GM19467 (cell line): Measurements from ENCODE around the gene CA12.
"Not testable (repeated sequence)": the region's sequence is repeated elsewhere in the genome, so short reads cannot be mapped to it uniquely, and the experiment has no call there.

Experiments
- ATAC-seq: cut with Tn5 transposase; IDR thresholded peaks from one replicate; pipeline ENCODE4 v1.9.1; 2021; ENCODE audit warnings: mild to moderate bottlenecking, moderate library complexity; ENCODE audit not compliant: unreplicated experiment

Gene CA12

DNA sequence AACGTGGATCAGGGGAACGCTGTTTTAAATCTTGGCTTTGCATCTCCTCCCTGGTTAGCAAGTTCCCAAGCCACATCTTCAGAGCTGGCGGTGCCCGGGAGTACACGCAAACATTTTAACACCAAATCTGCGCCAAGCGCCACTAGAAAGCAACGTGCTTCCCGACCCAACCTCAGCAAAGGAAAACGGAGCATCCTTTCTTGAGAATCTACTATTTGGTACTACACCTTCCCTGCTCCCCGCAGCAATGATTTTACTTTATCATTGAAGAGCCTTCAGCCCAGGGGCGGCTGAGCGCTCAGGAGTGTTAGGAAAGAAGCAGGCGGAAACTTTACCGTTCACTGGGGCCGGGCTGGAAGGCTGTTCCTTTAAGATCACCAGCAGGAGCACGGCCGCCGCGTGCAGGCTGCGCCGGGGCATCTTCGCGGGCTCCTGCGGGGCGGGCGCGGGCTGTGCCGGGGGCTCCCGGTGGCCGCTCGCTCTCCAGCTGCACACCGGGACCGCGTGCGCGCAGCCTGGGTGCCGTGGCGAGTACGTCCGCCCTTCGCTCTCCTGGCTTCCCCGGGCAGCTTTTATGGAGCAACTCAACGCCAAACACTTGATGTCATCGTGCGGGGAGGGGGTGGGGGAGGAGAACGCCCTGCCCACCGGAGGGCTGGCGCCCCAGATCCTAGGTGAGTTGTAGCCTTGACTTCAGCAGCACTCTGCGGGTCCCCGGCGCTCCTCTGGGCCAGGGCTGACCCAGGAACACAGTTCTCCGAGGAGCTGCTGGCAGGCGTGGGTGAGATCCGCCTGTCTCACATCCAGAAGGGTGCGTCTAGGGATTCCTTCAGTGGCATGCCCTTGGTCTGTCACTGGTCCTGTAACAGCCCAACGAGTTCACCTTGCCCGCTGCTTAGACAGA, at the start of gene CA12:
Gene CA12, minus strand, starts transcription at position 546 of the 904 bp plus-strand sequence. Its CDS starts 126 bp downstream, at position 420.
- ATAC-seq: no peak

DNA sequence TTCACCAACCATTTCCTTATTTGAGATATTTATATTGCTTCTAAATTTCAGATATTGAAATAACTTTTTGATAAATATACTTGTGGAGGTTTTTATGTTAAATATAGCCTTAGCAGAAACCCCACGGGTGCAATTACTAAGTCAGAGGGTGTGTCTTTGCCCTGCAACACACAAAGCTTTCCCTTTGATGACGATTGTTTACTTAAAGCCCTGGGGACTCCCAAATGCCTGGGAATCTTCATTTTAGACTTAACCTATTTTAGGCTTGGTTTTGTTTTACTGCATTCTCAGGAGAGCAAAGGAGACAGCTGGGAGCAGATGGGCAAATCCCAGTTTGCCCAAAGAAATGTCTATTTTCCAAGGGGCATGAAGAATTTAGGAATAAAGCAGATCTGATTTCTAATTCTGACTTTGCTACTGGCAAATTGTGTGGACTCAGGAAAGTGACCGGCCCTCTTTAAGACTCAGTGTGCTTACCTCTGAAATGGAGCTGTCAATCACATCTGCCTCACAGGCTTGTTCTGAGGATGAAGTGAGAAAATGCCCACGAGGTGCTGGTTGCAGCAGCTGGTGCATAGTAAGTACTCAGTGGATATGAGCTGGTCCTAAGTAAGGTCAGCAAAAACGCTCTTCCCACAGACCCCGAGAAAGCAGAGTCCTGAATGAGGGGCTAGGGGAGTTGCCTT, 49.3 kb upstream of the CA12 start:
- ATAC-seq: no peak

DNA sequence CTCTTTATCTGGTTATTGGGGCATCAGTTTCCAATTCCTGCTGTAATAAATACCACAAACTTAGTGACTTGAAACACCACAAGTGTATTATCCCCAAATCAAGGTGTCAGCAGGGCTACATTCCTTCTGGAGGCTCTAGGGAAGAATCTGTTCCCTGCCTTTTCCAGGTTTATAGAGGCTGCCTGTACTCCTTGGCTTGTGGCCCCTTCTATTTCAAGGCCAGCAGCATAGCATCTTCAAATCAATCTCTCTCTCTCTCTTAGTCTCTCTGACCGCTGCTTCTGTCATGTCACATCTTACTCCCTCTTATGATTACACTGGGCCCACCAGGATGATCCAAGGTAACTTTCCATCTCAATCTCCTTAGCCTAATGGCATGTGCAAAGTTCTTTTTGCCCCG, 44.9 kb upstream of the CA12 start:
- no peak for ATAC-seq

DNA sequence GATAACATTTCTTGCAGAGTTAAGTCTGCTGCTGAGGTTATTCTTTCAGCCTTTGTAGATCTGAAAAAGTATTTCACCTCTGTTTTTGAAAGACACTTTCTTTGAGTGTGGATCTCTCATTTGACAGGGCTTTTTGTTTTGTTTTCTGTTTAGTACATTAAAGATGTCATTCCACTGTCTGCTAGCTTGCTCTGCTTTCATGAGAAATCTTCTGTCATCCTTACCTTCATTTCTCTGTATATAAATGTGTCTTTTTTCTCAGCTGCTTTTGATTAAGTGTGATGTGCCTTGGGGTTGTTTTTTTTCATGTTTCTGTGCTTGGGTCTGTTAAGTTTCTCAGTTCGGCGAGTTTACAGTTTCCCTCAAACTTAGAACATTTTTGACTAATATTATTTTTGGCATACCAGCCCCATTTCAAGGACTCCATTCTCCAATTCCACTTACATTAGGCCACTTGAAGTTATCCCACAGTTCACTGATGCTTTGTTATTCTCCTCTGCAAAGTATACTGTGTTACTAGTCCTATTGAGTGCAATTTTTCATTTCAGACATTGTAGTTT, 43.9 kb upstream of the CA12 start:
- ATAC-seq: no peak

DNA sequence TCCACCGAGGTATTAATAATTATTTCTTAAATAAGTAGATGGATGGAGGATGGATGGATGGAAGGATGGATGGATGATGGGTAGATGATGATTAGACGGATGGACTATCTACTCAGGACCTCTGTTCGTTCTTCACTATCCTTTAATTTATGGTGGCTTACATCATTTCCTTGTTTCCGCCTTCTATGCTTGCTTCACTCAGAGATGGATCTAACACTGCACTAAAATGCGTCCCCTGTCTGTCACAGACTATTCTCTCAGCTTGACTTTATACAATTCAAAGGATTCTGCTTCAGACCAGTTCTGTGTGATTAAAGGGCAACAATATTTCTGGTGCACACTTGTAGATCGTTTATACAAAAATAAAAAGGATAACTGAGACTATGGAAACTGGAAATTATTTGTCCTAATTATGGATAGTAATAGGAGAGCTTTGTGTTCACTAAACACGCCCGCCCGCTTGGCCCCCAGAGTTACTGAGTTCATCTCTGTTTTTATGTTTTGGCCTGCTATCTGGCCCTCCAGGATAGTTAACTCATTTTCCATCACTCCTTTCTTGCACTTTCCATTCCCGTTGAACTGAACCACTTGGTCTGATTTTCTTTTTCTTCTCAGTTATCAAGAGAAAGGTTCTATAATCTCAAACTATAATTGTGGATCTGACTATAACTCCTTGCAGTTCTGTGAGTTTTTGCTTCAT, 41.4 kb upstream of the CA12 start:
- ATAC-seq: no peak

DNA sequence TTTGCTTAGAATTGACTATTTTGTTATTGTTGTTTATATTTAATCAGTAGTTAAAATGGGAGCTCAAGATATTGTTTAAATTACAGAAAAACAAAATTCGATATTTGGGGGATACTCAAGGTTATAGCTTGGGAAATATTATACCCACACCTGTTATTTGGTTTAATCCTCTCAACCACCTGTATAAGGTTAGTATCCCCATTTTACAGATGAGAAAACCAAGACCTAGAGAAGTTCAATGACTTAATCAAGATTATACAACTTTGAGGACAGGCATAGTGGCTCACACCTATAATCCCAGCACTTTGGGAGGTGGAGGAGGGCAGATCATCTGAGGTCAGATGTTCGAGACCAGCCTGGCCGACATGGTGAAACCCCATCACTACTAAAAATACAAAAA, 39.8 kb upstream of the CA12 start:
- ATAC-seq: no peak

DNA sequence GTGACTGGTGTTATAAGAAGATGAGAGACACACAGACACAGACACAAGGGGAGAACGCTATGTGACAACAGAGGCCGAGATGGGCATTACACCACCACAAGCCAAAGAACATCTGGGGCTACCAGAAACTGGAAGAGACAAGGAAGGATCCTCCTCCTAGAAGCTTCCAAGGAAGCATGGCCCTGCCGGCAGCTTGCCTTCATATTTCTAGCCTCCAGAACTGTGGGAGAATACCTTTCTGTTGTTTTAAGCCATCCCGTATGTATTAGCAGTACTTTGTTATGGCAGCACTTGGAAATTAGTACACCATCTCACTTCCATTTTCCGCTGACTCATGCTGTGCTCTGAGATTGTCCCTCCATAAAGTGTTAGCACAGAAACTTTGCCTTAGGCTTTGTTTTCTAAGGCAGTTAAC, 38.7 kb upstream of the CA12 start:
- no peak for ATAC-seq

DNA sequence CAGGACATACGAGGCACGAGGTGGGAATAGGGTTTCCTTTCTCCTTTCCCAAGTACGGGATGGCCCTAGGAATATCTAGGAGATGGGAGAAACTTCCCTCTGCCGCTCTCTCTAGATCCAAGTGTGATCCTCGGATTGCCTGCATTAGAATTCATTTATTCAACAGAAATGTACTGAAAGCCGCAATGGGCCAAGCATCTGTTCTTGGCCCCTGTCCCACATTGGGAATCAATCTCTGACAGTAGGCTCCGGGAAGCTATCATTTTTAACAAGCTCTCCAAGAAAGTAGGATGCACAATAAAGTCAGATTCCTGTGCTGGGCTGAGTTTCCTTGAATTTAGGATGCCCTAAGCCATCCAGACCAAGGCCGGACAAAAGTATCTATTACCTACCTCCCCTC, 37.2 kb upstream of the CA12 start:
- no peak for ATAC-seq

DNA sequence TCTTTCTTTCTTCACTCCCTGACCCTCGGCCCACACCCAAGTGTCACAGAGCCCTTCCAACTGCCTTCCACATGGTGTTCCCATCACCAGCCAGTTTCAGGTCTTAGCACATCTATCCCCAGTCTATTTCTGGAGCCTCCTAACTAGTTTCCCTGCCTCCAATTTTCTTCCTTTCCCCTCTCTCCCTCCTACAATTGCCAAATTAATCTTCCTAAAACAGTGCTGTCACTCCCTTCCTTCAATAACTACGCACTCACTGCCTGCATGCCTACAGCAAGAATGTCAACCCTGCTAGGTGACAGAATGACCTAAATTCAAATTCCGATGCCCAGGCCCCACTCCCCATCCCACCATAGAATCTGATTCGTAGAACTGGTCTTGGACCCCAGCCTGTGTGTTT, 36.1 kb upstream of the CA12 start:
- ATAC-seq: no peak

DNA sequence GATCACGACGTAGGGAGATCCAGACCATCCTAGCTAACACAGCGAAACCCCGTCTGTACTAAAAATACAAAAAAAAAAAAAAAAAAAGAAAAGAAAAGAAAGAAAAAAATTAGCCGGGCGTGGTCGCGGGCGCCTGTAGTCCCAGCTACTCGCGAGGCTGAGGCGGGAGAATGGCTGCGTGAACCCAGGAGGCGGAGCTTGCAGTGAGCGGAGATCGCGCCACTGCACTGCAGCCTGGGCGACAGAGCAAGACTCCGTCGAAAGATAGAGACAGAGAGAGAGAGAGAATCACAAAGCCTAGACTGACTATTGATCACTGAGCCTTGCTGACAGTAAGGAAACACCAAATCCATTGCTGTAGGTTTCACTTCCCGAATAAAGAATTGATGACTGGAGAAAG, 35.6 kb upstream of the CA12 start:
- ATAC-seq: not testable (repeated sequence)

DNA sequence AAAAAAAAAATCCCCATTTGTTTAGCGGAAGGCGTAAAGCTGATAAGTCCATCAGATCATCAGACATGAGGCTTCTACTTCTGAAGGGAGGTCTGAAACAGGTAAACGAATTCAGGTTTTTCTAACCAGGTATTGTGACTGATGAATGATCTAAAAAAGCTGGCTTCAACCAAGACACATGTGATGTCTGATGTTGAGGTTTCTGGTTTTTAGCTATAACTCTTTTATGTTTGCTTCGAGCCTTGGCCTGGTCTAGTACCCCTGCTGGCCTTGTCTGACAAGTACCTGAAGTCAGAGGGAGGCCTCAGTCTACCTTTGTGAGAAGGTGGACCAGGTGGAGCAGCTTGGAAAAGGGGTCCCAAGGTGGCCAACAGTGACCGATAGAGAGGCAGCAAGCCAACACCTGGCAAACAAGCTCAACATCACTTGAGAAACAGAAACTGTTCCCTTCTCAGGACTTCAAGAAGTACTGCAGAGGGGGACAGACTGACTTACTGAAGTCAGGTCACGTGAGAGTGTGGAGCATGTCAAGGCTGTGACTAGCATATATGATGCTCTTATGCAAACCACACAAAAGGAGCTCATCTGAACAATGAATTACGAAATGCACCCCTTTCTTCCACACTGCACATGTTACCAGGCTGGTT, 33.0 kb upstream of the CA12 start:
- no peak for ATAC-seq

DNA sequence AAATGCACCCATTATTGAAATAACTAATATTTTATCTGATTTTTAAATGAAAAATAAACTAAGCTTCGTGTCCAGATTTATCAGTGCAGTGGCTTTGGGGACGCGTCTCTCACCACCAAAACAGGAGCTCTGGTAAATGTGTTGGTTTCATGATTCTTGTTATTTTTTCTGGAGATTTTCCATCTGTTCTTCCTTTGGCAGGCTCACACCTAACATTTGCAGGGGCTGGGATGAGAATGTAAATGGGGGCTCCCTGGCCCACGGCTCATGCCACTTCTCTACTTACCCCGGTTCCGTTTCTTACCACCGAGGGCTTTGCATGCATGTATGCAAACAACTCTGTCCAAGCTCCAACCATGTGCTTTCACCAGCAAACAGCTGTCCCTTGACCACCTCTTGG, 30.9 kb upstream of the CA12 start:
- no peak for ATAC-seq

DNA sequence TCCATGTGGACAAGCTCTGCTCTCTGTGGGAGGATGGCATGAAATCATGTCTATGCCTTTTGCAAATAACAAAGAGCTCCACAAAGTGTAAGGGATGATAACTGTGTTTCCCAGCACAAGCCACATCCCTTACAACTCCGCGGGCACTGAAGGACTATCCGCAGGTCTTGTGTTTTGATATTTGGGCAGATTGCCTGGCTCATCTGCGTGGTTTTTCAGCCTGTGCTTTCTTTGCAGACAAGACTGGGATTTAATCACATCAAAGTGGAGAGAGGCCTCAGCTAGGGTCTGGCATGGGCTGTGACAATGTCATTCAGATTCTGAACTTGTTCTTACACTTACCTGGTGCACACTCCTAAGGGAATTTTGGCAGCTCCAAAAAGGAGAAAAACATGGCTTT, 30.2 kb upstream of the CA12 start:
- ATAC-seq: no peak

DNA sequence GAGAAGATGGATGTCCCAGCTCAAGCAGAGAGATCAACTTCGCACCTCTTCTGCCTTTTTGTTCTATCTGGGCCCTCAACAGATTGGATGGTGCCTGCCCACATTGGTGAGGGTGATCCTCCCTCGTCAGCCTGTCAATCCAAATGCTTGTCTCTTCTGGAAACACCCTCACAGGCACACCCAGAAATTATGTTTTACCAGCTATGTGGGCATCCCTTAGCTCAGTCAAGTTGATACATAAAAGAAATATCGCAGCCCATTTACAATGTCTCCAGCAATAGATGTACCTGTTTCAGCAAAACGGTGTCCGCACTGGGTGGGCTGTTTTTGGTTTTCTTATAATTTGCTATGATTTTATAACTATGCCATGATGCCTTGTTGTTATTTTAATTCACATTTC, 27.5 kb upstream of the CA12 start:
- ATAC-seq: no peak

DNA sequence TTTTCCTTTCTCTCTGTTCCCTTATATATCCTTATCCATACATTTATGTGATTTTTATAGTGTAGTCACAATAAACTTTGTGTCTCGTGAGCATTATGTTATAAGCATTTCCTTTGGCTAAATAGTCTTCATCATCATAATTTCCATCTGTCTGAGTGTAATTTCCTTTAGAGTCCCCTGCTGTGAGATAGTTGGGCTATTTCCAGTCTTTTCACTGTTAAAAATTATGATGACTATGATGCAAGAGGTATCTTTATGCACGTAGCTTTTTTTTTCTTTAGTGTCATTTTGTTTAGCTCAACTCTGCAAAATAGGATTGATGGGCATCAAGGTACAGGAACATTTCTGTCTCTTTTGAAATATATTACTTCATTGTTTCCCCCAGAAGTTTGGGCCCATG, 26.9 kb upstream of the CA12 start:
- no peak for ATAC-seq

DNA sequence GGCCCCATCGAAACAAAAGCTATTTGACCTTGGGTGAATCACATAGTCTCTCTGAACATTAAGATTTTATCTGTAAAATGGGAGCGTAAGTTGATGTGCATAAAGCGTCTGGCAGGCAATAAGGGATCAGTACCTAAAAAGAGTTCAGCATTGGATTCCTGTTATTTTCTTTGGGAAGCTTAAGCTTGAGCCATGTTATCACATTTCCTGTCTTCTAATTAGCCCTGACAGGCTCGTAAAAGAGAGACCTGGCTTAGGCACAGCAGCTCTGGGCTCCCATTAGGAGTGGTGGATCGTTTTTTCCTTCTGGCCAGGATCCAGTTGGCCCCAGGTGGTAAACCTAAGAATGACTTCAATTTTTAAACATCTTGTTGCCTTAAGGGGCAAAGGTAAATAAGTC, 26.0 kb upstream of the CA12 start:
- ATAC-seq: no peak

DNA sequence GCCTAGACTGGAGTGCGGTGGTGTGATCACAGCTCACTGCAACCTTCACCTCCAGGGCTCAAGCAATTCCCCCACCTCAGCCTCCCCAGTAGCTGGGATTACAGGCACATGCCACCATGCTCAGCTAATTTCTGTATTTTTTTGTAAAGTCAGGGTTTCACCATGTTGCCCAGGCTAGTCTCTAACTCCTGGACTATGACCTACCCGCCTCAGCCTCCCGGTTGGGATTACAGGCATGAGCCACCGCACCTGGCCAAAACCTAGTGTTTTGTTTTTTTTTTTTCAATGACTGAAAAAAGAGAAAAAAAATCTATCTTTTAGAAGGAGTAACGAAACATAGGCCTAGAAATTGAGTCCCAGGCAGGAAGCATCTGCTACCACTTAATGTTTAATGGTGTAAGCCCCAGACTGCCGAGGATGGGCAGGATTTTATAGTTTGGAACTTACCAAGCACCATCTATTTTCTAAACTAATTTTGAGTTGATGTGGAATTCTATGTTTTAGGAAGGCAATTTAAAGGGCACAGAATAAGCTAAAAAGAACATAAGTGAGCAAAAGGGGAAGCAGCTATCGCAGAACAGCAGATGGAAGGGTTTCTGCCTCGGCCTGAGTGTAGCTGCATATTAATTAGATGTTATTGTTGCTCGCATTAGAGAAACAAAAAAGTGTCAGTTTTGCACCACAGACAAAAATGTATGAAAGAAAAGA, 24.2 kb upstream of the CA12 start:
- ATAC-seq: no peak

DNA sequence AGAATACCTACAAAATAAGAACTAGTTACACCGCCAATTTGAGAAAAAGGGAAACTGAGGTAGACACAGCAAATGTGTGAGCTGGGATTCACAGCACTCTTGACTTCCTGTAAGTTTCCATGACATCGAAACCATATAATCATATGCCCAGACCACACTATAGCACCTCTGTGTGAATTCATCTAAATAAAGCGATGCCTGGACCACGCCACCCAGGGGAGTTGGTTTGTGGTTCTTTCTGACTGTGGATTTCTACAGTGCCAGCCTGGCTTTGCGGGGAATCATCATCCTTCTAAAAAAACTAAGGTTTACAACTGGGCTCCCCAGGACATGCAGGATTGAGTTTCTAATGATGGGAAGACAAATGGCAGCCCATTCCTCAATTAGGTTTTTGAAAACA, 23.5 kb upstream of the CA12 start:
- no peak for ATAC-seq

DNA sequence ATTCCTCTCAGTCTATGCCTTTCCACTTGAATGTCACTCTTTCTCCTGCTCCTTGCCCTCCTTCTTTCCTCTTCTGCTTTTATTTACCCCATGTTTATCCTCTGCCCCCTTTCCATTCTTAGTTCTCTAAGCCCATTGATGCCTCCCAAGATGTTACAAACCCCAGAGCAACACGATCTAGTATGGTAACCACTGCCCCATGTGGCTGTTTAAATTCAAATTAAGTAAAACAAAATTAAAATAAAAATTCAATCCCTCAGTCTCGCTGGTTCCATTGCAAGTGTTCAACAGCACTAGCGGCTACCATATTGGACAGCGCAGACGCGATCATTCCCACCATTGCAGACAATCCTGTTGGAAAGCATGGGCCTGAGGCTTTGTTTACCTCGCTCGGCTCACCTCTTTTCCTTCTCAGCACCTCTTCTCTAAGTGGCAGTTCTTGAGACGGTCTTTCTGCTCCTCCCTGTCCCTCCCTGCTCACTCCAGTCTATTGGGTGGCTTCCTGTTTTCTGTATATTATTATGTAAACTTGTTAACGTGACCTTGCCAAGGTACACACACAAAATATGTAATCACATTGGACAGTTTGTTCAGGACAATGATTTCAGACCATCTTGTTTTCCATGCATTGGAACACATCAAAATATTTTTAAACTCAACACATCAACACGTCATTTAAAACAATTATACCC, 21.8 kb upstream of the CA12 start:
- ATAC-seq: no peak
